ENCODE results near the gene BMS1.

DNA sequence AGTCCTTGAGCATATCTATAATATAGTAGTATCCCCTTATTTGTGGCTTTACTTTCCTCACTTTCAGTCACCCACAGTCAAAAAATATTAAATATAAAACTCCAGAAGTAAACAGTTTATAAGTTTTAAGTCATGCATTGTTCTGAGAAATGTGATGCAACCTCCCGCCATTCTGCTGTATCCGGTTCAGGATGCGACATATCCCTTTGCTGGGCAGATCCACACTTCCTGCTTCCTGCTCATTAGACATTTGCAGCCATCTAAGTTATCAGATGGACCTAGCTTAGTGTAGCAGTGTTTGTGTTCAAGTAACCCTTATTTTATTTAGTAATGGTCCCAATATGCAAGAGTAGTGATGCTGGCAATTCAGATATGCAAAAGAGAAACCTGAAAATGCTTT, 38.9 kb upstream of the BMS1 start:
- no peak for TF ChIP-seq POLR2A (IDR thresholded peaks at IDR 0.05)
- TF ChIP-seq, protein P1, sequence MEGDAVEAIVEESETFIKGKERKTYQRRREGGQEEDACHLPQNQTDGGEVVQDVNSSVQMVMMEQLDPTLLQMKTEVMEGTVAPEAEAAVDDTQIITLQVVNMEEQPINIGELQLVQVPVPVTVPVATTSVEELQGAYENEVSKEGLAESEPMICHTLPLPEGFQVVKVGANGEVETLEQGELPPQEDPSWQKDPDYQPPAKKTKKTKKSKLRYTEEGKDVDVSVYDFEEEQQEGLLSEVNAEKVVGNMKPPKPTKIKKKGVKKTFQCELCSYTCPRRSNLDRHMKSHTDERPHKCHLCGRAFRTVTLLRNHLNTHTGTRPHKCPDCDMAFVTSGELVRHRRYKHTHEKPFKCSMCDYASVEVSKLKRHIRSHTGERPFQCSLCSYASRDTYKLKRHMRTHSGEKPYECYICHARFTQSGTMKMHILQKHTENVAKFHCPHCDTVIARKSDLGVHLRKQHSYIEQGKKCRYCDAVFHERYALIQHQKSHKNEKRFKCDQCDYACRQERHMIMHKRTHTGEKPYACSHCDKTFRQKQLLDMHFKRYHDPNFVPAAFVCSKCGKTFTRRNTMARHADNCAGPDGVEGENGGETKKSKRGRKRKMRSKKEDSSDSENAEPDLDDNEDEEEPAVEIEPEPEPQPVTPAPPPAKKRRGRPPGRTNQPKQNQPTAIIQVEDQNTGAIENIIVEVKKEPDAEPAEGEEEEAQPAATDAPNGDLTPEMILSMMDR (IDR thresholded peaks at IDR 0.05): no peak

Measured in adrenal gland (tissue), 5 donors.